B cell (primary cell): ENCODE measurements around the gene MYO5C. TPM values are rescaled to one million over a fixed set of nuclear protein-coding genes. Genes with fewer than 3 reads are reported as not detected.

ENCODE experiments used
- ATAC-seq: fragments of 200-7000 bp; cut with Tn5 transposase; one replicate; pipeline ENCODE4 v1.10.0; 2021; ENCODE audit warnings: low read depth, mild to moderate bottlenecking, moderate number of reproducible peaks, moderate library complexity
- CTCF ChIA-PET: fragments of 350-600 bp; sonication (Branson Sonifier 250); formaldehyde crosslinking; loops from one replicate; lab custom pipeline; 2021; ENCODE audit warnings: antibody characterized with exemption, inconsistent platforms; lab: Charles Lee
- POLR2A ChIA-PET: fragments of 350-600 bp; sonication (Branson Sonifier 250); formaldehyde crosslinking; loops from one replicate; lab custom pipeline; 2021; ENCODE audit warnings: antibody characterized with exemption; lab: Charles Lee
- DNase-seq: peaks from one replicate; pipeline ENCODE4 v3.0.0; 2013
- H2AFZ ChIP-seq: 2 replicates; pipeline ENCODE4 v1.6.1; 2012; ENCODE audit warnings: mild to moderate bottlenecking, low read depth, low read length; ENCODE audit not compliant: insufficient read depth, poor library complexity, severe bottlenecking
- H3K27ac ChIP-seq, 2 donors: 1 replicate in 1 of 2; 2 replicates in 1 of 2; pipeline ENCODE4 v1.5.1; 2012 to 2013; ENCODE audit warnings: low read length in 2 of 2, mild to moderate bottlenecking in 2 of 2, moderate library complexity in 1 of 2
- H3K27me3 ChIP-seq, 4 experiments: fragments of 200-600 bp in 1 of 4; sonication (generic) in 1 of 4; replicated peaks in 1 of 4; 1 replicate in 2 of 4; 2 replicates in 2 of 4; pipeline versions ENCODE4 v1.6.1 to v1.7.0; 2013 to 2016; ENCODE audit warnings: low read length in 3 of 4, mild to moderate bottlenecking in 2 of 4, mixed read lengths in 1 of 4, moderate library complexity in 1 of 4; ENCODE audit not compliant: insufficient read depth in 4 of 4, control insufficient read depth in 3 of 4; ENCODE audit errors: control extremely low read depth in 1 of 4
- H3K36me3 ChIP-seq, 2 experiments: replicated peaks in 1 of 2; 1 replicate in 1 of 2; 2 replicates in 1 of 2; pipeline versions ENCODE4 v1.6.1 to v1.7.1; 2013; ENCODE audit warnings: low read length in 1 of 2; ENCODE audit not compliant: insufficient read depth in 2 of 2, control insufficient read depth in 1 of 2; ENCODE audit errors: control extremely low read depth in 1 of 2, extremely low read depth in 1 of 2
- H3K4me1 ChIP-seq, 2 donors: fragments of 200-600 bp in 1 of 2; sonication (generic) in 1 of 2; 1 replicate in 1 of 2; 2 replicates in 1 of 2; pipeline versions ENCODE4 v1.5.1 to v1.6.1; 2013 to 2017; ENCODE audit warnings: low read length in 2 of 2; ENCODE audit not compliant: control insufficient read depth in 2 of 2, insufficient read depth in 2 of 2
- H3K4me2 ChIP-seq: replicated peaks from 2 replicates; pipeline ENCODE3; 2012; ENCODE audit warnings: mild to moderate bottlenecking, low read depth, low read length; ENCODE audit not compliant: poor library complexity, severe bottlenecking
- H3K4me3 ChIP-seq, 5 experiments: fragments of 200-600 bp in 1 of 5; sonication (generic) in 1 of 5; 1 replicate in 3 of 5; 2 replicates in 2 of 5; pipeline versions ENCODE4 v1.5.1 to v1.7.0; 2011 to 2016; ENCODE audit warnings: low read length in 4 of 5, mild to moderate bottlenecking in 4 of 5, low read depth in 2 of 5, control low read depth in 1 of 5, moderate library complexity in 1 of 5; ENCODE audit not compliant: insufficient read depth in 1 of 5; ENCODE audit errors: control extremely low read depth in 1 of 5, extremely low read depth in 1 of 5
- H3K79me2 ChIP-seq: fragments of 200-600 bp; sonication (generic); one replicate; pipeline ENCODE4 v1.6.0; 2016; ENCODE audit warnings: low read length; ENCODE audit not compliant: control insufficient read depth, insufficient read depth
- H3K9ac ChIP-seq: fragments of 200-600 bp; sonication (generic); 2 replicates; pipeline ENCODE4 v1.6.1; 2017; ENCODE audit warnings: mild to moderate bottlenecking, low read length, moderate library complexity
- H3K9me3 ChIP-seq, 3 donors: one replicate each; pipeline versions ENCODE4 v1.6.1 to v1.7.1; 2013; ENCODE audit warnings: low read length in 2 of 3; ENCODE audit not compliant: control insufficient read depth in 2 of 3, insufficient read depth in 1 of 3; ENCODE audit errors: control extremely low read depth in 1 of 3
- H4K20me1 ChIP-seq: 2 replicates; pipeline ENCODE4 v1.6.0; 2012; ENCODE audit warnings: mild to moderate bottlenecking, low read length; ENCODE audit not compliant: insufficient read depth, control insufficient read depth, poor library complexity, severe bottlenecking
- H3K27ac Mint-ChIP-seq: one replicate; pipeline ENCODE4 v1.8.0; 2021; ENCODE audit warnings: mixed read lengths
- H3K27me3 Mint-ChIP-seq: one replicate; pipeline ENCODE4 v1.8.0; 2021; ENCODE audit warnings: mixed read lengths
- H3K4me1 Mint-ChIP-seq: one replicate; pipeline ENCODE4 v1.8.0; 2021; ENCODE audit warnings: mixed read lengths
- H3K4me3 Mint-ChIP-seq: one replicate; pipeline ENCODE4 v1.8.0; 2021; ENCODE audit warnings: mixed read lengths
- H3K9me3 Mint-ChIP-seq: one replicate; pipeline ENCODE4 v1.8.0; 2022; ENCODE audit warnings: mixed read lengths; ENCODE audit not compliant: insufficient read depth
- CTCF ChIP-seq: fragments of 200-600 bp; IDR thresholded peaks from one replicate; pipeline ENCODE4 v1.8.0; 2022; ENCODE audit warnings: antibody characterized with exemption, mild to moderate bottlenecking
- EZH2 ChIP-seq: IDR thresholded peaks from 2 replicates; pipeline ENCODE4 v1.6.1; 2012; ENCODE audit warnings: borderline replicate concordance, low read depth, mild to moderate bottlenecking, moderate library complexity, low read length; ENCODE audit not compliant: insufficient read depth, poor library complexity, severe bottlenecking
- WGBS: methylation state at CpG from one replicate; pipeline ENCODE4 v1.1.5; 2013; ENCODE audit warnings: missing lambda C conversion rate; ENCODE audit not compliant: insufficient coverage; 5-methylcytosine and 5-hydroxymethylcytosine counted together
- intact Hi-C: fragments of 100-400 bp; cut with micrococcal nuclease; formaldehyde crosslinking; loops from one replicate; pipeline ENCODE4 v1.10.0; 2022
- polyA plus RNA-seq: library from polyadenylated mRNA; depleted of rRNA; stranded (reverse); fragments of >200 nt; gene quantifications from 2 replicates; pipeline ENCODE4 v1.2.3, GENCODE V29; 2012
- total RNA-seq, 2 donors: library from RNA; stranded (reverse); fragments of 120-200 nt in 1 of 2; gene quantifications; 1 replicate in 1 of 2; 2 replicates in 1 of 2; pipeline versions ENCODE4 v1.2.3 to v1.2.4, GENCODE V29; 2013 to 2022

The MYO5C gene
- total and polyA plus RNA-seq, 2 donors (not counting 1 experiment from before 2014, with no cell fraction given) = 0.54 to 4.5 TPM

- POLR2A ChIA-PET = interaction anchor here (1.1 kb wide), 1 partner anchor 15 kb away, joined by 4 read pairs; no protein-coding TSS in a partner anchor
- no peak overlapping the region for H3K4me3 ChIP-seq
- no peak for TF ChIP-seq CTCF
- no peak for TF ChIP-seq EZH2
- no peak overlapping the region for H2AFZ ChIP-seq
- Mint-ChIP-seq H3K27ac (no peak overlapping the region), H3K4me1 (no peaks in the 10 kb centered on the region), H3K27me3 (no peaks in the 10 kb centered on the region), H3K9me3 (no peaks in the 10 kb centered on the region), H3K4me3 (no peak overlapping the region)
- no peaks in the 10 kb centered on the region for H3K9me3 ChIP-seq
- H3K27ac ChIP-seq = no peak overlapping the region
- intact Hi-C loops = no loop called here
- ATAC-seq (no peak), DNase-seq (no peak)
- no peaks in the 10 kb centered on the region for H4K20me1 ChIP-seq
- 100% methylated on average over 1 of the region's 1 CpG for WGBS
- no peaks in the 10 kb centered on the region for H3K27me3 ChIP-seq
- no peaks in the 10 kb centered on the region for H3K79me2 ChIP-seq
- peaks cover 0 to 10% of the 10 kb centered on the region in 2 experiments for H3K36me3 ChIP-seq
- no peak overlapping the region for H3K9ac ChIP-seq
- no peak overlapping the region for H3K4me2 ChIP-seq
- CTCF ChIA-PET = interaction anchor here (1.6 kb wide), 1 partner anchor 34 kb away, joined by 5 read pairs; no protein-coding TSS in a partner anchor
- H3K4me1 ChIP-seq = no peaks in the 10 kb centered on the region
Measured at GRCh38 chr15:52193791-52194190, 101.8 kb downstream of the MYO5C start.

GRCh38 chr15:52193321-52193720 lies 102.3 kb downstream of the MYO5C start:
- no peak overlapping the region for H3K27ac Mint-ChIP-seq

More at GRCh38 chr15:52193321-52193720, 102.3 kb downstream of the MYO5C start:
- Histone ChIP-seq H3K4me2 (no peak overlapping the region), H4K20me1 (no peaks in the 10 kb centered on the region), H3K27me3 (no peaks in the 10 kb centered on the region), H3K27ac (no peak overlapping the region), H3K9me3 (no peaks in the 10 kb centered on the region), H3K4me3 (no peak overlapping the region), H3K9ac (no peak overlapping the region), H2AFZ (no peak overlapping the region), H3K79me2 (no peaks in the 10 kb centered on the region), H3K4me1 (no peaks in the 10 kb centered on the region), H3K36me3 (peaks cover 0 to 10% of the 10 kb centered on the region in 2 experiments)
- WGBS = 100% methylated on average over 2 of the region's 4 CpGs
- Mint-ChIP-seq H3K9me3 (no peaks in the 10 kb centered on the region), H3K4me1 (no peaks in the 10 kb centered on the region), H3K4me3 (no peak overlapping the region), H3K27me3 (no peaks in the 10 kb centered on the region)
- POLR2A ChIA-PET = interaction anchor here (1.1 kb wide), 1 partner anchor 14 kb away, joined by 4 read pairs; no protein-coding TSS in a partner anchor
- intact Hi-C loops = no loop called here
- CTCF ChIA-PET = no interaction called here
- no peak for TF ChIP-seq CTCF
- TF ChIP-seq EZH2 = no peak
- DNase-seq (no peak), ATAC-seq (no peak)
